ENCODE results near the gene PHYKPL. TPM values are rescaled to one million over a fixed set of nuclear protein-coding genes. Genes with fewer than 3 reads are reported as not detected.

Gene PHYKPL
- total and polyA plus RNA-seq, 2 of the 13 experiments (the other 11 are each of a cell fraction or from before 2014, with no cell fraction given) = 18.0 to 78.6 TPM

- H3K4me2 ChIP-seq (ENCODE audit: low read depth, low read length) = peak overlapping the region; percentile 80
- ATAC-seq = peak; percentile 5; the same call in 1 of the 3 replicates
- no peaks in the 10 kb centered on the region for H3K9me3 ChIP-seq (ENCODE audit: low read length)
- peaks cover 49% of the 10 kb centered on the region for H3K4me1 ChIP-seq (ENCODE audit: insufficient read depth, low read length)
- peak overlapping the region; percentile 69 to 93 (median 87); a peak in 5 of 6 replicates for H3K4me3 ChIP-seq (replicated peaks in 1 of 3; ENCODE audit: insufficient read depth in 1 of 3, low read depth in 2 of 3, low read length in 3 of 3)
- peaks cover 13 to 25% of the 10 kb centered on the region in 2 experiments; a peak in 4 of 5 replicates for H3K36me3 ChIP-seq (replicated peaks in 1 of 2; ENCODE audit: control insufficient read depth in 1 of 2, insufficient read depth in 2 of 2, low read length in 2 of 2)
- ChIA-PET CTCF (ENCODE audit: low intra/inter-chr PET ratio, low total read pairs) (no interaction called here), POLR2A (interaction anchor here (0.7 to 3.1 kb wide), 8 partner anchors 15 to 77 kb away, joined by 3 to 12 read pairs (median 5); partner anchors contain the start of genes HNRNPAB and NHP2)
- no peaks in the 10 kb centered on the region for H4K20me1 ChIP-seq (ENCODE audit: insufficient read depth, low read length)
- DNase-seq (ENCODE audit: low spot score) = no peak
- H2AFZ ChIP-seq (ENCODE audit: low read length) = no peak overlapping the region
- in situ Hi-C loops (cut with HindIII; ENCODE audit: extremely low pct_ligation_motif_present, low pct_unique_long_range_greater_than_20kb) = no loop called here
- peak overlapping the region; percentile 83 for H3K9ac ChIP-seq (ENCODE audit: insufficient read depth, low read depth, low read length)
- no peaks in the 10 kb centered on the region for H3K27me3 ChIP-seq (ENCODE audit: control insufficient read depth in 1 of 2, insufficient read depth in 2 of 2, low read length in 2 of 2)
- intact Hi-C loops (cut with micrococcal nuclease; ENCODE audit: unreplicated experiment) = no loop called here
- WGBS (ENCODE audit: low lambda C conversion rate) = 29% methylated on average over 8 of the region's 9 CpGs
- H3K79me2 ChIP-seq (ENCODE audit: insufficient read depth, low read length) = peaks cover 20% of the 10 kb centered on the region
- BruUV-seq (replicated peaks) = TSS peak; percentile 40
- peak; percentile 63 for FAIRE-seq
- peak overlapping the region; percentile 67 for H3K27ac ChIP-seq (ENCODE audit: extremely low read length, insufficient read depth, low read length)
- TF ChIP-seq, protein P1, sequence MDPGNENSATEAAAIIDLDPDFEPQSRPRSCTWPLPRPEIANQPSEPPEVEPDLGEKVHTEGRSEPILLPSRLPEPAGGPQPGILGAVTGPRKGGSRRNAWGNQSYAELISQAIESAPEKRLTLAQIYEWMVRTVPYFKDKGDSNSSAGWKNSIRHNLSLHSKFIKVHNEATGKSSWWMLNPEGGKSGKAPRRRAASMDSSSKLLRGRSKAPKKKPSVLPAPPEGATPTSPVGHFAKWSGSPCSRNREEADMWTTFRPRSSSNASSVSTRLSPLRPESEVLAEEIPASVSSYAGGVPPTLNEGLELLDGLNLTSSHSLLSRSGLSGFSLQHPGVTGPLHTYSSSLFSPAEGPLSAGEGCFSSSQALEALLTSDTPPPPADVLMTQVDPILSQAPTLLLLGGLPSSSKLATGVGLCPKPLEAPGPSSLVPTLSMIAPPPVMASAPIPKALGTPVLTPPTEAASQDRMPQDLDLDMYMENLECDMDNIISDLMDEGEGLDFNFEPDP (CRISPR knock-in tag; conservative IDR thresholded peaks at IDR 0.05) = no peak
- TF ChIP-seq ZSCAN12 (CRISPR knock-in tag; IDR thresholded peaks at IDR 0.05) (no peak), POLR2AphosphoS2 (IDR thresholded peaks at IDR 0.05; ENCODE audit: low read depth, low read length) (no peak), SATB2 (CRISPR knock-in tag; IDR thresholded peaks at IDR 0.05) (no peak), SRSF9 (IDR thresholded peaks at IDR 0.05; ENCODE audit: borderline replicate concordance, insufficient read depth, low read depth, low read length, poor library complexity, severe bottlenecking) (no peak), ZFP1 (CRISPR knock-in tag; IDR thresholded peaks at IDR 0.05) (no peak), ZSCAN30 (CRISPR knock-in tag; IDR thresholded peaks at IDR 0.05) (no peak), ZNF335 (CRISPR knock-in tag; IDR thresholded peaks at IDR 0.05) (no peak), AKAP8 (CRISPR knock-in tag; IDR thresholded peaks at IDR 0.05) (no peak), ZNF432 (CRISPR knock-in tag; IDR thresholded peaks at IDR 0.05; ENCODE audit: borderline replicate concordance) (no peak), SAFB2 (CRISPR knock-in tag; IDR thresholded peaks at IDR 0.05; ENCODE audit: borderline replicate concordance, low read depth) (no peak), ZBED4 (CRISPR knock-in tag; IDR thresholded peaks at IDR 0.05; ENCODE audit: borderline replicate concordance) (no peak), ZNF414 (CRISPR knock-in tag; IDR thresholded peaks at IDR 0.05) (no peak), YEATS2 (CRISPR knock-in tag; IDR thresholded peaks at IDR 0.05; ENCODE audit: borderline replicate concordance) (no peak), DR1 (CRISPR knock-in tag; IDR thresholded peaks at IDR 0.05) (no peak), HDAC6 (IDR thresholded peaks at IDR 0.05; ENCODE audit: low read depth, low read length) (no peak), HNF4A (CRISPR knock-in tag; IDR thresholded peaks at IDR 0.05) (peak; percentile 55)
- TF ChIP-seq, protein P2, sequence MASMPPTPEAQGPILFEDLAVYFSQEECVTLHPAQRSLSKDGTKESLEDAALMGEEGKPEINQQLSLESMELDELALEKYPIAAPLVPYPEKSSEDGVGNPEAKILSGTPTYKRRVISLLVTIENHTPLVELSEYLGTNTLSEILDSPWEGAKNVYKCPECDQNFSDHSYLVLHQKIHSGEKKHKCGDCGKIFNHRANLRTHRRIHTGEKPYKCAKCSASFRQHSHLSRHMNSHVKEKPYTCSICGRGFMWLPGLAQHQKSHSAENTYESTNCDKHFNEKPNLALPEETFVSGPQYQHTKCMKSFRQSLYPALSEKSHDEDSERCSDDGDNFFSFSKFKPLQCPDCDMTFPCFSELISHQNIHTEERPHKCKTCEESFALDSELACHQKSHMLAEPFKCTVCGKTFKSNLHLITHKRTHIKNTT (CRISPR knock-in tag; IDR thresholded peaks at IDR 0.05) = no peak
These were observed 1.6 kb downstream of the PHYKPL start for GRCh38 chr5:178230879-178231538.
